Psoas muscle (tissue), 8 donors: ENCODE results near the gene AGAP3. TPM values are rescaled to one million over a fixed set of nuclear protein-coding genes. Genes with fewer than 3 reads are reported as not detected.
A peak's percentile ranks its signal among the peaks of the same experiment; 100 is the strongest.

Source experiments
- ATAC-seq, 4 donors: fragments of 200-7000 bp; cut with Tn5 transposase; one replicate each; pipeline ENCODE4 v1.9.1; 2020; ENCODE audit warnings: moderate library complexity in 3 of 4, mild to moderate bottlenecking in 2 of 4
- DNase-seq, 2 donors: peaks; one replicate each; pipeline ENCODE4 v3.0.0-alpha.2; 2020
- H3K27ac ChIP-seq: fragments of 200-600 bp; one replicate; pipeline ENCODE4 v1.8.0; 2022
- H3K27me3 ChIP-seq, 3 donors: fragments of 200-600 bp in 1 of 3; one replicate each; pipeline versions ENCODE4 v1.6.1 to v1.8.0; 2013 to 2022; ENCODE audit warnings: low read length in 2 of 3, mild to moderate bottlenecking in 2 of 3, moderate library complexity in 1 of 3; ENCODE audit not compliant: insufficient read depth in 3 of 3
- H3K36me3 ChIP-seq, 2 donors: fragments of 200-600 bp in 1 of 2; one replicate each; pipeline versions ENCODE4 v1.6.1 to v1.8.0; 2013 to 2022; ENCODE audit warnings: low read depth in 1 of 2, mild to moderate bottlenecking in 1 of 2, moderate library complexity in 1 of 2; ENCODE audit not compliant: insufficient read depth in 1 of 2
- H3K4me1 ChIP-seq: fragments of 200-600 bp; one replicate; pipeline ENCODE4 v1.8.0; 2022
- H3K4me3 ChIP-seq: fragments of 200-600 bp; one replicate; pipeline ENCODE4 v1.8.0; 2022; ENCODE audit warnings: mild to moderate bottlenecking
- H3K9me3 ChIP-seq: fragments of 200-600 bp; one replicate; pipeline ENCODE4 v1.8.0; 2022
- CTCF ChIP-seq: fragments of 200-600 bp; IDR thresholded peaks from one replicate; pipeline ENCODE4 v1.8.0; 2022; ENCODE audit warnings: antibody characterized with exemption
- WGBS, 3 donors: extraction: QIAGEN DNeasy Blood & Tissue Kit; methylation state at CpG; one replicate each; pipeline versions ENCODE4 v1.1.6 to v1.1.7; 2013; 5-methylcytosine and 5-hydroxymethylcytosine counted together
- intact Hi-C, 2 donors: fragments of 100-400 bp; cut with DNase I; formaldehyde crosslinking; loops; one replicate each; pipeline versions ENCODE4 v1.11.0 to v1.14.2; 2022
- polyA plus RNA-seq, 3 donors: library from polyadenylated mRNA; stranded (reverse); fragments of 200-250 nt; gene quantifications; one replicate each; pipeline ENCODE4 v1.2.3, GENCODE V29; 2013
- total RNA-seq, 4 donors: library from RNA; stranded (reverse); fragmentation: NEBNext Ultra II Directional in 2 of 4; extraction: Animal tissue kit (Norgen Biotek cat#: 25700) in 2 of 4; gene quantifications; one replicate each; pipeline versions ENCODE4 v1.2.1 to v1.2.4, GENCODE V29; 2021 to 2023
- donor health status: healthy with polysubstance abuse.
- donor health status: DM: no; HTN: no; CAD: no; lungs with moderate emphysema.
- donor health status: Bipolar disorder and iron deficiency.
- donor health status: healthy.
- donor health status: DM: yes; HTN: yes; CAD: no.
- donor health status: DM: no; HTN: no; CAD: no.
- donor health status: DM: no; HTN: no; CAD: no.
- donor health status: DM: yes; HTN: yes; CAD: no.

Gene AGAP3
- total and polyA plus RNA-seq, 7 donors, result 38.4 to 75.3 (median 51.4) TPM

- no peaks in the 10 kb centered on the region for H3K36me3 ChIP-seq
- no peak for ATAC-seq
- no peaks in the 10 kb centered on the region for H3K9me3 ChIP-seq
- peak in 1 of 2 donors; percentile 19 for DNase-seq
- peak overlapping the region; percentile 66 for H3K4me3 ChIP-seq
- peaks cover 0 to 20% (median 0%) of the 10 kb centered on the region in 3 donors for H3K27me3 ChIP-seq
- 65 to 69% (median 67%) methylated on average over 10 of the region's 10 CpGs for WGBS, 3 donors
- intact Hi-C loops, result loop anchor here in 1 of 2 donors (1.0 kb wide), 1 partner anchor 40 kb away; no protein-coding TSS in a partner anchor
- no peak for TF ChIP-seq CTCF
- H3K4me1 ChIP-seq, result peaks cover 12% of the 10 kb centered on the region
- peak overlapping the region; percentile 15 for H3K27ac ChIP-seq
Measured at GRCh38 chr7:151168787-151169162, 82.5 kb downstream of the AGAP3 start.

- Histone ChIP-seq H3K27ac (no peak overlapping the region), H3K36me3 (peaks cover 0 to 12% of the 10 kb centered on the region in 2 donors), H3K4me1 (peaks cover 22% of the 10 kb centered on the region), H3K27me3 (no peaks in the 10 kb centered on the region), H3K4me3 (no peak overlapping the region), H3K9me3 (no peaks in the 10 kb centered on the region)
- ATAC-seq, result peak; percentile 78 to 86 (median 82)
- WGBS, 3 donors, result 22 to 28% (median 22%) methylated on average over 42 of the region's 42 CpGs
- peak; percentile 78 to 90 for DNase-seq
- peak; percentile 100 for TF ChIP-seq CTCF
- intact Hi-C loops, result loop anchor here (1.0 to 5.0 kb wide), 2 partner anchors 48 to 130 kb away; no protein-coding TSS in a partner anchor
Measured at GRCh38 chr7:151172273-151173141, 86.2 kb downstream of the AGAP3 start.

GRCh38 chr7:151173386-151174245 lies 87.3 kb downstream of the AGAP3 start:
- peaks cover 0 to 12% of the 10 kb centered on the region in 2 donors for H3K36me3 ChIP-seq
- H3K27me3 ChIP-seq, result no peaks in the 10 kb centered on the region
- DNase-seq (peak in 1 of 2 donors; percentile 56), ATAC-seq (no peak)
- no peaks in the 10 kb centered on the region for H3K9me3 ChIP-seq
- no peak overlapping the region for H3K4me3 ChIP-seq
- H3K27ac ChIP-seq, result no peak overlapping the region
- 78 to 90% (median 83%) methylated on average over 39 to 43 of the region's 43 CpGs for WGBS, 3 donors
- TF ChIP-seq CTCF, result no peak
- peaks cover 29% of the 10 kb centered on the region for H3K4me1 ChIP-seq
- intact Hi-C loops, result loop anchor here in 1 of 2 donors (1.0 to 5.0 kb wide), 2 partner anchors 49 to 129 kb away; no protein-coding TSS in a partner anchor

GRCh38 chr7:151174246-151175046 lies 88.2 kb downstream of the AGAP3 start:
- TF ChIP-seq CTCF, result no peak
- H3K36me3 ChIP-seq, result peaks cover 0 to 12% of the 10 kb centered on the region in 2 donors
- peak; percentile 53 to 68 (median 58) for ATAC-seq
- WGBS, 3 donors, result 64 to 74% (median 68%) methylated on average over 71 to 77 of the region's 77 CpGs
- intact Hi-C loops, result loop anchor here in 1 of 2 donors (5.0 kb wide), 1 partner anchor 128 kb away; no protein-coding TSS in a partner anchor
- no peak overlapping the region for H3K4me3 ChIP-seq
- no peaks in the 10 kb centered on the region for H3K9me3 ChIP-seq
- H3K27me3 ChIP-seq, result no peaks in the 10 kb centered on the region
- peak; percentile 54 to 83 for DNase-seq
- H3K4me1 ChIP-seq, result peaks cover 25% of the 10 kb centered on the region
- H3K27ac ChIP-seq, result no peak overlapping the region
